DOHH2 (cell line): ENCODE data around the gene ADGB.

Experiments
- EZH2phosphoT487 ChIP-seq: fragments of 200-600 bp; sonication (generic); IDR thresholded peaks from 2 replicates; pipeline ENCODE4 v1.6.1; 2017; ENCODE audit warnings: borderline replicate concordance, mild to moderate bottlenecking, antibody characterized with exemption, low read length, moderate library complexity, mixed read lengths
- TF ChIP-seq, protein P1 (sequence below): fragments of 200-600 bp; sonication (generic); IDR thresholded peaks from one replicate; pipeline ENCODE4 v1.5.1; 2014; ENCODE audit warnings: antibody characterized with exemption, mild to moderate bottlenecking, low read depth, low read length; ENCODE audit not compliant: poor library complexity, severe bottlenecking

- TF ChIP-seq, protein P1, sequence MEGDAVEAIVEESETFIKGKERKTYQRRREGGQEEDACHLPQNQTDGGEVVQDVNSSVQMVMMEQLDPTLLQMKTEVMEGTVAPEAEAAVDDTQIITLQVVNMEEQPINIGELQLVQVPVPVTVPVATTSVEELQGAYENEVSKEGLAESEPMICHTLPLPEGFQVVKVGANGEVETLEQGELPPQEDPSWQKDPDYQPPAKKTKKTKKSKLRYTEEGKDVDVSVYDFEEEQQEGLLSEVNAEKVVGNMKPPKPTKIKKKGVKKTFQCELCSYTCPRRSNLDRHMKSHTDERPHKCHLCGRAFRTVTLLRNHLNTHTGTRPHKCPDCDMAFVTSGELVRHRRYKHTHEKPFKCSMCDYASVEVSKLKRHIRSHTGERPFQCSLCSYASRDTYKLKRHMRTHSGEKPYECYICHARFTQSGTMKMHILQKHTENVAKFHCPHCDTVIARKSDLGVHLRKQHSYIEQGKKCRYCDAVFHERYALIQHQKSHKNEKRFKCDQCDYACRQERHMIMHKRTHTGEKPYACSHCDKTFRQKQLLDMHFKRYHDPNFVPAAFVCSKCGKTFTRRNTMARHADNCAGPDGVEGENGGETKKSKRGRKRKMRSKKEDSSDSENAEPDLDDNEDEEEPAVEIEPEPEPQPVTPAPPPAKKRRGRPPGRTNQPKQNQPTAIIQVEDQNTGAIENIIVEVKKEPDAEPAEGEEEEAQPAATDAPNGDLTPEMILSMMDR: no peak
- no peak for TF ChIP-seq EZH2phosphoT487
Observed at GRCh38 chr6:146856296-146856695, 257.5 kb downstream of the ADGB start.
